NCI-H1694 treated with DMSO at 0.1 percent for 48 hours (cell line): ENCODE measurements around the gene POU6F2.

Source experiments
- DNase-seq: peaks from one replicate; lab custom pipeline; 2025; lab: John Stamatoyannopoulos, UW

The POU6F2 gene

DNA sequence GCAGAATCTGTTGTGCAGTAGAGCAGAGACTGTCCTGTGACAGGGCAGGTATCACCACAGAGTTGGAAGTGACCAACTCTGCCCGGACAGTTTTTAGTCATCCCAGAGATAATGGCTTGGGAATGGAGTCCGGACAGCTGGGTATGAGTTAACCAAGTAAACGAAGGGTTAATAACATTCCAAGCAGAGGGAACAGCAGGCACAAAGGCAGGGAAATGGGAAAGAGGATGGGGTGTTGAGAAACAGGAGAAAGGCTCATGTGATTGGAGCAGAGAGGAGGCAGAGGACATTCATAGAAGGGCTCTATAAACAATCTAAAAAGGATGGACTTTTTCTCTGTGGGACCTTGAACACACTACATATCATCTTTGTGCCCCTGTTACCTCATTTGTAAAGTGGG lies 456.3 kb downstream of the POU6F2 start:
- no peak for DNase-seq

DNA sequence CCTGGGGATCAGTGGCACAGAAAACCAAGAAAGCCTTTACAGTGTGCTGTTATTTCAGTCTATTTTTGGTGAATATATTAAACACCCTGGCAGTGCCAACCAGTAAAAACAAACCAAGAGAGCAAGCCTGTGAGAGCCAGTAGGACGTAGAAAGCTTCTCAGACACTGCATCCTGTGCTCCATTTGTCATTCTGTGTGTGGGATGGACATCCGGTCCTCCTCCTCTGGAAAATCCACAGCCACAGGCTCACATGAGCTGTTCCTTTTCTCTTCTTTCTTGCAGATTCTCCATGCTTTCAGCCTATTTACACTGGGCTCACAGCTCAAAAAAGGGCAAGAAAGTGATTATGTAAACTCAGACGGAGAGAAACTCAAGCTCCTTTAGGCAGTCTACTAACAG lies 468.8 kb downstream of the POU6F2 start:
- no peak for DNase-seq

DNA sequence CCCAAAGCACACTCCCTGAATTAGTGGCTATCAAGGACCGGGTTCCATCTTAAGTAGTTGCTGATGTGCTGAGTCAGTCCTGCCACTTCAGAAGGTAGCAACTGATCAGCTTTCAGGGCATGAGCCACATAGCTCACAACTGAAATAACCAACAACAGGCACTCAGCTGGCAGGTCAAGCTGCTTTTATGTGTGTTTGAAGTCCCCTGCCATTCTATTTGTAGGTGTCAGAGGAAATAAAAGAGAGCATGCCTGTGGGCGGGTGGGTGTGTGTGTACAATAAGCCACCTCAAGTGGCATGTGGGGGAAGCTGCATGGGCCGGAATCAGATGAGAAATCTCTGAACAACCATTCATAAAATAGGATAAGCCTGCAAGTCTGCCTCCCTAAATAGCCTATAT lies 474.2 kb downstream of the POU6F2 start:
- DNase-seq = no peak

DNA sequence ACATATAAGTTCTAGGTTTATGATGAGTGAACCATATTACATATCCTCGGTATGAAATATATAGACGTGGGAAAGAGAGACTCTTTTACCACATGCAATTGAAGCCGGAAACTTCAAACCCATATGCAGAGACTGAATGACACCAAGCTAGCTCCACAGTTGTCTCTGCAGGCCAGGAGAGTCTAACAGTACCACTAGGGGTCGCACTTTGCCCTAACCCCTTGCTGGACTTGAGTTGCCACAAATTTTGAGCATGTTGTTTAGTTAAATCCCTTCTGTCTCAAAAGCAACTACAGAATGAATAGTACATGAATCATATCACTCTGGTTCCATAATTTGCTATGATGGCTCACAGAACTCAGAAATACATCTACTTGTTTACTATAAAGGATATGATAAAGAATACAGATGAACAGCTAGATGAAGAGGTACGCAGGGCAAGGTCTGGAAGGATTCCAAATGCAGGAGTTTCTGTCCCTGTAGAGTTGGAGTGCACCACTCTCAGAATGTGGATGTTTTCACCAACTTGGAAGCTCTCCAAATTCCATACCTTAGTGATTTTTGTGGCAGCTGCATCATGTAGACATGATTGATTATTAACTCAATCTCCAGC lies 476.1 kb downstream of the POU6F2 start:
- peak; percentile 7 for DNase-seq

DNA sequence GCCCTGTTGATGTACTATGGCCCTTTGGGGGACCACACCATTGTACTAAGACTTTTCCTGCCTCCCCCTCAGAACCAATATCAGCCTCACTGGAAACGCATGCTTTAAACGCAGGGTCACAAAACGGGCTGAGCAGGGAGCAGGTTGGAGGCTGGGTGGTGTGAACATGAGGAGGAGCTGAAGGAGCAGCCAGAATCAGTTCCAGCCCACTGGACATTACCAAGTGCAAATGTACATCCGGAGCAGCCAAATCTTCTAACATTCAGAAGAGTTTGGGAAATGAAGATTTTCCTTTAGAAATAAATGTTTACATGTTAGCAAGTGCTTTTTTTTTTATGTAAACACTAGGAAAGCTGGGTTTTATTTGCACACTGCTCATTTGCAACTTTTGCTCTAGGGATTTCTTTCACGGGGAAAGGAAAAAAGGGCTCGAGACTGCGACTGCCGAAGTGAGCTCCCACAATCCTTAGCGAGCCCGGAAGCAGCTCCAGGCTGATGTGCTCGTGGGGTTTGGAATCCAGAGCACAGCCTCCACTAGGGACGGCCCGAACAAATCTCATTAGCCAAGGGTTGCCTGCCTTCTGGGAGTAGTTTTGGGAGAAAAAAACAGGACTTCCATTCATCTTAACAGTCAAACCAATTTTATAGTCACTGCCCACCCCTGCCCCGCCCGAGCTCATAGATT lies 480.5 kb downstream of the POU6F2 start:
- DNase-seq = no peak

DNA sequence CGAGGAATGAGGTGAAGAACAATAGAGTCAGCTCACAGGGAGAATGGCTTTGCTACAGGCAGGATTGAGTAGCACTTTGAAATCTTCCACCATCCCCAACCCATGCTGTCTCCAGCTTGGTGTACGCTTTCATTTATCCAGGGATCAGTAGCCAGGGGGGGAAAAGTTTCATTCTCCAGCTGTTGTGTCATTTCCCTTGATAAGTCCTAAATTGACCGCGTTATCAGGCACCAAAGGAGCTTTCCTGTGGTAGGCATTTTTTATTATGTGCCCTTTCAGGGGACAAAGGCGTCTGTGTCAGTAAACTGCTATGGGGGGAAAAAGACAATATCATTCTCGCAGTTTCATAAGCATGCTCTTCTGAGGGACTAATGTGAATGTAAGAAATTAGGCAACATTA lies 481.9 kb downstream of the POU6F2 start:
- DNase-seq = no peak

DNA sequence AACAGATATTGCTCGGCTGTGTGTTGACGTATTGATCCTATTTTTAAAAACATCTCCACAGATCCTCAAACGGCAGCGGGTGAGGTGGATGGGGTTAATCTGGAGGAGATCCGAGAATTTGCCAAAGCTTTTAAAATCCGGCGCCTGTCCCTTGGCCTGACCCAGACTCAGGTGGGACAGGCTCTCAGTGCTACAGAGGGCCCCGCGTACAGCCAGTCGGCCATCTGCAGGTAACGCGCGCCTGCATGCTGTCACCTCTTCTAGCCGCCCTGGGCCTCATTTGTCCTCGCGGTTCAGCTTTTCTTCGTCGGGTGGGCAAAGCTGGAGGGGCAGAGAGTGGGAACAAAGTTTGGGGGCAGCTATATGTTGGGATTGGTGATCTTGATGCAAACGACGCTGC lies 482.8 kb downstream of the POU6F2 start:
- DNase-seq = no peak

DNA sequence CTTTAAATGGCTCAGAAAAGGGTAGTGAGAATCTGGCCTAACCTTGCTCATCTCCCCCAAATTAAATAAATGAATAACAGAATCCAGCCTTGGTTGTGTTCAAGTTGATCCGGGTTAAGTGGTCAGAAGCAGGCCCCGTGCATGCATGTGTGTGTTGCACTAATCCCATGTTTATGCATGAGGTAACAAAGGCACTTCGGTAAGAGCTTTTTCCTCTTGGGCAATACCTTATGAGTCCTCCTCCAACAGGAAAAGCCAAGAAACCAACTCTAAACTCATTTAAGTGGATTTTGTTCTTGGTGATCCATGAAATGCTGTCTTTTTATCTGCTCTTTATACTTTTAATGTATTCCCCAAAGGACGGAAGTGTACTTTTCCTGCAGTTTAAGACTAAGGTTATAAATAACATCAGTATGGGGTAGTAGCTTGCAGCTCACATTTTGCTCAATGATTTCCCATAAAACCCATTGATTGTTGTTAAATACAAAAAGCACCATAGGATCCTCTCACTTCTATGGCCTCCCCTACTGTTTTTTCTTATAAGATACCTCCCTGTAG lies 483.6 kb downstream of the POU6F2 start:
- DNase-seq = no peak

DNA sequence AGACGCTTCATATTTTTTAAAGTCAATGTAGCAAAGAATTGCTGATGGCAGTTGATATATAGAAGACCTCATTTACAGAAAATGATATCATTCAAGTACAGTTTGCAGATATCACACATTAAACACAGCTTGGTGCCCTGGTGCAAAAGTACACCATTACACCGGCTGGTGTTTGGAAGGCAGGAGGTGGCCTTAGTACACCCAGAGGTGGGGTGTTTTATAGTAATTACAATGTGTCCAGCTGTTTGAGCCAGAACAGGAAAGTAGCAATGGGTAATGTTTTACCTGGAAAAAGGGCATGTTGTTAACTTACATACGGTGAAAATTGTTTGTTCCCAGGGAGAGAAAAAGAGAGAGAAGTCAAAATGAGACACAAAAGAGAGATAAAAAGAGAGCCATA lies 485.5 kb downstream of the POU6F2 start:
- DNase-seq = no peak

DNA sequence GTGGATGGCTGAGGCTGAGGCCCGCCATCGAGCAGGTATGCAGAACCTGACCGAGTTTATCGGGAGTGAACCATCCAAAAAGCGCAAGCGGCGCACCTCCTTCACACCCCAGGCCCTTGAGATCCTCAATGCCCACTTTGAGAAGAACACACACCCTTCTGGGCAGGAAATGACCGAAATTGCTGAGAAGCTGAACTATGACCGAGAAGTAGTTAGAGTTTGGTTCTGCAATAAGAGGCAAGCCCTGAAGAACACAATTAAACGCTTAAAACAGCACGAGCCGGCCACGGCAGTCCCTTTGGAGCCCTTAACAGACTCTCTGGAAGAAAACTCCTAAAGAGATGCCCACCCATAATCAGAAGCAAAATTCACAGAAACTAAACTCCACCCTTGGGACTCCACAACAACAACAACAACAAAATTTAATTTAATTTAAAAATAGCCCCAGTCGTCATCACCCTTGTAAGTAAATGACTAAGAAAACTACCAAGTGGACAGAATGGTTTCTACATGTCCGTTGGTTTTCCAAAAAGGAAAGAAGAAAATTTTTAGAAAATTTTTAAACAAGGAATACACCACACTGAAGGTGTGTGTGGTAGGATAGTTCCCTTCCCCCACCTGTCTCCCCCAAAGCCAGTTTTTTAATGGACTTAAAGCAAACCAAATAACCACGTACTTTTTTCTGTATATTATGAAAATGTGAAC lies 486.8 kb downstream of the POU6F2 start:
- DNase-seq = no peak

DNA sequence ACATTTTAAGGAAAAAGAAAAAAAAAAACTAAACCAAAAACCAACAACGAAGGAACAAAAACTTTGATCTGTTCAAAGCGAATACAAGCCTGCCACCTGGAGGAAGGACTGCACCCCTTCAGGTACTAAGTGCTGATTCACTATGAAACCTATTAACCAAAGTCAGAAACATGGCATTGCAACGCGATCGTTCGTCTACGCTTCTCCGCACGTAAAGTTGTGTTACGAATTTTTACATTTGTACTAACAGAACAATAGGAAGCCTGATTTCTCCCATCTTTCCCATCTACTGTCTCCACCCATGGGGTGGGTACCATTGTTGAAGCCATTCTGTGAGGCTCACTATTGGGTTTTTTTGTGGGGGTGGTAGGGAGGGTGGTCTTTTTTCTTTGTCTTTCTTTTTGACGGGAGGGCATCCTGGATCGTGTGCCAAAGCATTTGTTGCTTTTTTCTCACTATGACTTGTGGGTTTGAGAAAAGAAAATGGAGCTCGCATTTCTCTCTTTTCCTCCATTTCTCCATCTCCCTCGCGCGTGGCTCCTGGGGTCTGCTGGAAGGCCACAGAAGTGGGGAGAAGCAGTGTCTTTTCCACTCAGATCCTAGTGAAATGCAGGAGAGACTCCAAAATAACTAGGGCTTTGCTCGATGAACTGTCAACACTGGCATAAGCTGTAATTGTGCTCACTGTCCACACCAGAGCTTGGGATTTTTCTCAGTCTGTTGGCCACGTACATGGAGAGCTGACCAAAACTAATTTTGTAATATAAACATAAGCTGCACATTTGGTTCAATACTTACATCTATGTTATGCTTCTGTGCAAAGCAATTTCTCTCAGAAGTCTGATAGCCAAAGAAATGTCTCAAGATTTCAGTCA lies 487.6 kb downstream of the POU6F2 start:
- DNase-seq = no peak

DNA sequence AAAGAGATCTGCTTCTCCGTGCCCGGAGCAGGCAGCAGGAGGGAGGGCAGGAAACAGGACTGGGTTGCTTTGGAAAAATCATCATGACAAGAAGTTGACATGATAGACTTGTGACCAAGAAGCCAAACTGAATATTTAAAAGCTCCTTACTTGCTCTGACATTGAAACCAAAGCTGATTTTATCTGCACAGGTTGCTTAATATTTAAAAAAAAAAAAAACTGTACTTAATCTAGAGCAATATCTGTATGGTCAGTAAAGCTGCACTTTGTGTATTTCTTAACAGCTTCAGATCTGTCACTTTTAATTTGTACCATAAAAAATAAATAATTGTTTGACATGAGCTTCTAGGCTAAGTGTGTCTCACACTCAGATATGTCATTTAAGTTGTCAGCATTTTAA lies 490.6 kb downstream of the POU6F2 start:
- no peak for DNase-seq

DNA sequence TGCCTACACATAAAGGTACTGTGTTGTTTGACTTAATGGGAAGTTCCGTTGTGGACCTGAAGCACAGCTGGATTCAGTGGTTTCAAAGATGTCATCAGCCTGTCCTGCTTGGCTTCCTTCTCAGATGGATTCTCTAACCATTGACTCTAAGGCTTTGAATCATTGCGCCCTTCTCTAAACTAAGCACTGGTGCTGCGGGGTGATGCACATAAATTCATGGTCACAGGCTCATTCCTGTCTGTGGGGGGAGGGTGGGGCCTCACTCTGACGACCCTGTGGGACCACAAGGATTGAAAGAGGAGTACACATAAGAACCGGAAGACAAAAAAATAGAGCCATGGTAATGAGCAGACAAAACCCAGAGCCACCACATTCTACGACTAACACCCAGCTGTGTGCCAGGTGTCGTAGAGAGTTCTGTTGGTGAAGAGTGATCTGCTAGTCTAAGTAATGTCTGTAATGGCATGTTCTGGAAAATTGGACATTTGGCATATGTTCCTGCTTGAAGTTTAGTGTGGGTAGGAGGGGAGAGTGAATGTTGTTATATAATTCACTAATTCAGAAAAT lies 491.2 kb downstream of the POU6F2 start:
- no peak for DNase-seq

DNA sequence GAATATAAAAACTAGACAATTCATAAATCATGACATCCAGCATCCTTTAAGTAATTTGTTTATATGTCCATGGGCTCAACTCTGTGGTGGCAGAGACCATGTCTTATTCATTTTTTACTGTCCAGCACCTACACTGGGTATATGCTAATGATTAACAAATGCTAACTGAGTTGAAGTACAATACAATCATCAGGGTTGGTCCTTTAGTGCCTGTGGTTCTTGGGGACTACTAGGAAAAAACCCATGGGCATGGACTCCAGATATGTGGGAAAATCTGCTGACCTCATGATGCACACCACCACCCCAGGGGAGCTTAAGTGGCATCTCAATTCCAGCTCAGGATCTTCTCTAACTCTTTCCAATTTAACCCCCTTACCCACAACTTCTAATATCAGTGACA lies 503.2 kb downstream of the POU6F2 start:
- DNase-seq = no peak

DNA sequence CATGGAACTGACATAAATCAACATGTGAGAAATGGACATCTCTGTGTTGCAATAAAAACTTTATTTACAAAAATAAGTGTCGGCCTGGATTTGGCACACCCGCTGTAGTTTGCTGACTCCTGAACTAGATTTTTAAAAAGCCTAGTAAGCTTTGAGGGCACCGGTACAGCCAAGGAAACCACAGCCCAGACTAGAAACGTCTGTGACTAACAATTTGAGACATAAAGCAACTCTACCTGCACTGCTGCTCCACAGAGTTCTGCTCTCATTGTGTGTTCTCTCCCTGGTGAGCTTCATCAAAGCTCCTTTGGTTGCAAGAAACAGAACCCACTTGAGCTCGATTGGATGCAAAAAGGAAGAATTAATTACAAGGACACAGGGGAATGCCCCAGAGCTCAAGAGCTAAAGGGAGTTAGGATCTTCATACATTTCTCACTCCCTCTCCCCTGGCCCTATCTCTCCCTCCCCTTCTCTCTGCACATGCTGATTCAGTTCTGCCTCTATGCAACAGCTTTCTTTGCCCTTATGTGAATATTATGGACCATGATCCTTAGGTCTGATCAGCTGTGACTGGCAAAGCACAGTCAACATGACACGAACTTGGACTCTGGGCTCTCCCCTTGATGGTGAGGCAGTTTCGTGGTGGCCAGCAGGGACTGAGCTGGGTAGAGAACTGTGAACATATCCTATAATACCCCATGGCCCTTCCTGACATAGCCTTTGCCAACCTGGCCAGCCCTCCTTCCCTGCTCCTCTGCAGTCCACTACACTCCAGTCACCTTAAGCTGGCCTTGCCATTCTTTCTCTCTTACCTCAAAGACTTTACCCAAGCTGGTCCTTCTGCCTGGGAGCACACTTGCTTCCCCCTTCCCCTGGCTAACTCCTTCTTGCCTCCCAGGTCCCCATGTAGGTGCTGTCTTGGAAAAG lies 511.0 kb downstream of the POU6F2 start:
- DNase-seq = no peak

DNA sequence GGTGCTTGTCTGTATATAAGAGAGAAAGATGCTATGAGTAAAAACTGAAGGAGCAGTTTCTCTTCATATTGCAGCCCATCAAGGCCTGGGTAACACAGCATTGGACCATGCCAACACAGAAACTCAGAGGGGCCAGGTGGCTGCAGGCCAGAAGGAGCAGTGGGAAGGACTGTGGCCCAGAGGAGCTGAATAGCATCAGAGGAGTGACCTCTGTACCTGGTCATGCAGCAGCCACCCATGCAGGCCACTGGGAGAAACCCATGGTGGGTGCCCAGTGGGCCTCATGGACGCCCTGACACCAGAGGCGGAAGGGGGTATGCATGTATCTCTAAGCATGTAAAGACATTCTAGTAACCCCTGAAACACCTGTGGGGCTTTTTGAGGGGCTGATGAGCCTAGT lies 512.6 kb downstream of the POU6F2 start:
- DNase-seq = no peak

DNA sequence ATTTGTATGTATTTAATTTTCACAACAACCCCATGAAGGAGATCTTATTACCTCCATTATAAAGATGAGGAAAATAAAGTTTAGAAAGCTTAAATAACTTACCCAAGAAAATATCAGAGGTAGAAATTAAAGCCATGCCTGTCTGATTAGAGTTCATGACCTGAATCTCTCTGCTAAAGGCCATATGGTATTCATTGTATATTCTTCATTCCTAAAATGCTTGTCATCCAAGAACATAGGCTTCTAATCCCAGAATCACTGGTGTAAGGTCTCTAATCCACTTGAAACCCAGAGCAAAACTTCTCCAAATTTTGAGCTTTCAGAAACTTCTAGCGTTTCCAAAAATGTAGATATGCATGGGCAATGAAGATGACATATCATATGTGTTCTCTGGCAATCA lies 516.2 kb downstream of the POU6F2 start:
- DNase-seq = no peak

DNA sequence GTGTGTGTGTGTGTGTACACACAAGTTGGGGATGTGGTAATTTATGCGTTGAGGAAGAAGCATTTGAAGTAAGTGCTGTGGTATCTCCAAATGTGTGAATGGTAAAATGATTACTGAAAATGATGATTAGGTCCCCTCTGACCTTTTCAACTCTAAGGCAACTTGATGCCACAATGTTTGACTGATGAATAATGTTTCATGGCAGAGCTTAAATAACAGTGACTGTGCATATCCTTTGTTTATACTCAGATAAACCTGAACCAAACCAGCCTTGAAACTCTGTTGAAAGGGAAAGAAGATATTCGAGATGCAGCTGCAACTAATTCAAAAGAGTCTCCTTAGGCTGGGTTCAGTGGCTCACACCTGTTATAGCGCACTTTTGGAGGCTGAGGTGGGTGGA lies 523.6 kb downstream of the POU6F2 start:
- no peak for DNase-seq

DNA sequence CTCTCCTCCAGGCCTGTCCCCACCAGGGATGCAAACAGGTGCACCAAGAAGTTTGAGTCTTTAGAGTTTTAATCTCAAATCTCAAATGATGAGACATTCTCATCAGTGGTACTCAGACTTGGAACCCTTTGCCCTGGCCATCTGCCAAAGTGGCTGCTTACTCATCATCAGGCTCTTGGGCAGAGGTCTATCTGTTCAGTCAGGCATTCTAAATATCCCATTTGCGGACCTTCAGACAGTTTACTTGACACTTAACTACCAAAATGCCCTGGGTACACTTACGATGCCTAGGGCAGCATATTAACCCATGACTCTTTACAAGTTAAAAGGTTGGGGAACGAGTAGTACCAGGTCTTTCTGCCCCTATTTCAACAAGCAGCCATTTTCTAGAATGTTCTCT lies 527.3 kb downstream of the POU6F2 start:
- DNase-seq = no peak

DNA sequence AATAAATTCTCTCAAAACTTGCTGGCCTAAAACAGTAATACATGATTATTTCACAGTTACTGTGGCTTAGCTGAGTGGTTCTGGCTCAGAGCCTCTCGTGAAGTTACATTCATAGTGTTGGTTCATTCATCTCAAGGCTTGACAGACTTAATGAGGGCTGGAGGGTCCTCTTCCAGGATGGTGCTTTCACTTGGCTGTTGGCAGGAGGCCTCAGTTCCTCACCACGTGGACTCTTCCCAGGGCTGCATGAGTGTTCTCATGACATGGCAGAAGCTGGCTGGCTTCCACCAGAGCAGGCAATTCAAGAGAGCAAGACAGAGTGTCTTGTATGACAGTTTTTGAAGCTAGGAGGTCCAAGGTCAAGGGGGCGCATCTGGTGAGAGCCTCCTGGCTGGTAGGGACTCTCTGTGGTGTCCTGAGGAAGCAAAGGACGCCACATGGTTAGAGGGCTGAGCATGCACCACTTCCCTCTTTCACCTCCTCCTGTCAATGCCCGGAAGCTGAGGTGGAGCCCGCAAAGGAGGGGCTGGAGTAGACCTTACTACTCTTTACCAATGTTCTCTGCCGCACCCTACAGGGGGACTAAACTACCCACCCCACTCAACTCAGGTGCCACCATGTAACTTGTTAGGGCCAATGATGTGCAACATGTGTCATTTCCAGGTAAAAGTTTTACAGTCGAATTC lies 530.3 kb downstream of the POU6F2 start:
- DNase-seq = no peak
